ENCODE results near the gene CFAP65. TPM values are rescaled to one million over a fixed set of nuclear protein-coding genes. Genes with fewer than 3 reads are reported as not detected.
A peak's percentile ranks its signal among the peaks of the same experiment; 100 is the strongest.

CFAP65 gene
- total RNA-seq, 1 experiment from 2014 or later, result 0.03 TPM

GRCh38 chr2:219025637-219026585 lies 15.4 kb downstream of the CFAP65 start:
- DNase-seq, result no peak
- no peaks in the 10 kb centered on the region for H3K9me3 ChIP-seq
- no peak overlapping the region for H3K4me3 ChIP-seq
- H3K27me3 ChIP-seq, result no peaks in the 10 kb centered on the region
- no peaks in the 10 kb centered on the region for H3K36me3 ChIP-seq

- DNase-seq, result no peak
- Histone ChIP-seq H3K36me3 (no peaks in the 10 kb centered on the region), H3K27me3 (no peaks in the 10 kb centered on the region), H3K9me3 (no peaks in the 10 kb centered on the region), H3K4me3 (no peak overlapping the region)
These were observed 17.3 kb downstream of the CFAP65 start for GRCh38 chr2:219024059-219024458.

GRCh38 chr2:219023045-219023605 lies 18.2 kb downstream of the CFAP65 start:
- no peaks in the 10 kb centered on the region for H3K36me3 ChIP-seq
- DNase-seq, result no peak
- H3K9me3 ChIP-seq, result no peaks in the 10 kb centered on the region
- H3K4me3 ChIP-seq, result no peak overlapping the region
- no peaks in the 10 kb centered on the region for H3K27me3 ChIP-seq

- no peak overlapping the region for H3K4me3 ChIP-seq
- no peaks in the 10 kb centered on the region for H3K9me3 ChIP-seq
- no peaks in the 10 kb centered on the region for H3K27me3 ChIP-seq
- no peaks in the 10 kb centered on the region for H3K36me3 ChIP-seq
- DNase-seq, result no peak
These were observed 18.7 kb downstream of the CFAP65 start for GRCh38 chr2:219022616-219023015.

GRCh38 chr2:219022041-219022440 lies 19.3 kb downstream of the CFAP65 start:
- no peaks in the 10 kb centered on the region for H3K27me3 ChIP-seq
- no peaks in the 10 kb centered on the region for H3K9me3 ChIP-seq
- no peak overlapping the region for H3K4me3 ChIP-seq
- DNase-seq, result no peak
- no peaks in the 10 kb centered on the region for H3K36me3 ChIP-seq

- no peaks in the 10 kb centered on the region for H3K9me3 ChIP-seq
- no peak for DNase-seq
- H3K36me3 ChIP-seq, result no peaks in the 10 kb centered on the region
- no peaks in the 10 kb centered on the region for H3K27me3 ChIP-seq
- no peak overlapping the region for H3K4me3 ChIP-seq
These were observed 19.7 kb downstream of the CFAP65 start for GRCh38 chr2:219021591-219021990.

- no peak for DNase-seq
- Histone ChIP-seq H3K4me3 (no peak overlapping the region), H3K36me3 (no peaks in the 10 kb centered on the region), H3K27me3 (no peaks in the 10 kb centered on the region), H3K9me3 (no peaks in the 10 kb centered on the region)
These were observed 20.5 kb downstream of the CFAP65 start for GRCh38 chr2:219020604-219021365.

GRCh38 chr2:219019436-219019835 lies 21.9 kb downstream of the CFAP65 start:
- H3K36me3 ChIP-seq, result no peaks in the 10 kb centered on the region
- H3K27me3 ChIP-seq, result no peaks in the 10 kb centered on the region
- no peak overlapping the region for H3K4me3 ChIP-seq
- no peaks in the 10 kb centered on the region for H3K9me3 ChIP-seq
- no peak for DNase-seq

- Histone ChIP-seq H3K4me3 (no peak overlapping the region), H3K9me3 (no peaks in the 10 kb centered on the region), H3K27me3 (no peaks in the 10 kb centered on the region), H3K36me3 (no peaks in the 10 kb centered on the region)
- DNase-seq, result no peak
These were observed 22.6 kb downstream of the CFAP65 start for GRCh38 chr2:219018726-219019125.

- H3K27me3 ChIP-seq, result no peaks in the 10 kb centered on the region
- H3K9me3 ChIP-seq, result no peaks in the 10 kb centered on the region
- DNase-seq, result no peak
- no peaks in the 10 kb centered on the region for H3K36me3 ChIP-seq
- no peak overlapping the region for H3K4me3 ChIP-seq
These were observed 23.0 kb downstream of the CFAP65 start for GRCh38 chr2:219018286-219018685.

- peak; percentile 31 for DNase-seq
- no peak overlapping the region for H3K4me3 ChIP-seq
- H3K9me3 ChIP-seq, result no peaks in the 10 kb centered on the region
- no peaks in the 10 kb centered on the region for H3K27me3 ChIP-seq
- H3K36me3 ChIP-seq, result no peaks in the 10 kb centered on the region
These were observed 23.9 kb downstream of the CFAP65 start for GRCh38 chr2:219017201-219017931.

GRCh38 chr2:219016721-219017120 lies 24.6 kb downstream of the CFAP65 start:
- no peak for DNase-seq
- H3K27me3 ChIP-seq, result no peaks in the 10 kb centered on the region
- no peak overlapping the region for H3K4me3 ChIP-seq
- no peaks in the 10 kb centered on the region for H3K9me3 ChIP-seq
- H3K36me3 ChIP-seq, result no peaks in the 10 kb centered on the region

- Histone ChIP-seq H3K27me3 (no peaks in the 10 kb centered on the region), H3K36me3 (no peaks in the 10 kb centered on the region), H3K4me3 (no peak overlapping the region), H3K9me3 (no peaks in the 10 kb centered on the region)
- no peak for DNase-seq
These were observed 30.4 kb downstream of the CFAP65 start for GRCh38 chr2:219010873-219011272.

GRCh38 chr2:219010162-219010756 lies 31.1 kb downstream of the CFAP65 start:
- no peaks in the 10 kb centered on the region for H3K27me3 ChIP-seq
- H3K4me3 ChIP-seq, result no peak overlapping the region
- H3K36me3 ChIP-seq, result no peaks in the 10 kb centered on the region
- H3K9me3 ChIP-seq, result no peaks in the 10 kb centered on the region
- no peak for DNase-seq

- Histone ChIP-seq H3K36me3 (no peaks in the 10 kb centered on the region), H3K9me3 (no peaks in the 10 kb centered on the region), H3K27me3 (no peaks in the 10 kb centered on the region), H3K4me3 (no peak overlapping the region)
- DNase-seq, result no peak
These were observed 32.0 kb downstream of the CFAP65 start for GRCh38 chr2:219009294-219009693.

- no peaks in the 10 kb centered on the region; the same call in 1 of the 2 replicates for H3K27me3 ChIP-seq
- no peaks in the 10 kb centered on the region for H3K36me3 ChIP-seq
- DNase-seq, result no peak
- no peak overlapping the region for H3K4me3 ChIP-seq
- H3K9me3 ChIP-seq, result no peaks in the 10 kb centered on the region
These were observed 37.3 kb downstream of the CFAP65 start for GRCh38 chr2:219003979-219004378.
